Naive B cell (primary cell): ENCODE data around the gene CDCA4. TPM values are rescaled to one million over a fixed set of nuclear protein-coding genes. Genes with fewer than 3 reads are reported as not detected.

Source experiments
- ATAC-seq, 2 donors: fragments of 150-1000 bp; cut with Tn5 transposase; 2 replicates each; pipeline ENCODE4 v1.10.0; 2021; ENCODE audit warnings: low read depth in 2 of 2, mild to moderate bottlenecking in 2 of 2, moderate library complexity in 2 of 2
- DNase-seq: peaks from one replicate; pipeline ENCODE4 v3.0.0; 2022
- H3K27ac Mint-ChIP-seq, 6 donors: one replicate each; pipeline ENCODE4 v1.8.0; 2020 to 2022; ENCODE audit warnings: mild to moderate bottlenecking in 6 of 6, mixed read lengths in 6 of 6, moderate library complexity in 5 of 6, inconsistent platforms in 2 of 6
- H3K27me3 Mint-ChIP-seq, 3 donors: one replicate each; pipeline ENCODE4 v1.8.0; 2021 to 2022; ENCODE audit warnings: mixed read lengths in 3 of 3, mild to moderate bottlenecking in 1 of 3
- H3K36me3 Mint-ChIP-seq, 2 donors: one replicate each; pipeline ENCODE4 v1.8.0; 2020 to 2022; ENCODE audit warnings: mixed read lengths in 2 of 2, inconsistent platforms in 1 of 2, mild to moderate bottlenecking in 1 of 2
- H3K4me1 Mint-ChIP-seq, 3 donors: one replicate each; pipeline ENCODE4 v1.8.0; 2020 to 2022; ENCODE audit warnings: mixed read lengths in 3 of 3, inconsistent platforms in 1 of 3, mild to moderate bottlenecking in 1 of 3, moderate library complexity in 1 of 3
- H3K4me3 Mint-ChIP-seq, 8 donors: one replicate each; pipeline ENCODE4 v1.8.0; 2020 to 2022; ENCODE audit warnings: mild to moderate bottlenecking in 8 of 8, mixed read lengths in 8 of 8, moderate library complexity in 8 of 8, inconsistent platforms in 2 of 8
- H3K9me3 Mint-ChIP-seq, 7 donors: one replicate each; pipeline ENCODE4 v1.8.0; 2020 to 2022; ENCODE audit warnings: mixed read lengths in 7 of 7, mild to moderate bottlenecking in 5 of 7, inconsistent platforms in 2 of 7, moderate library complexity in 1 of 7
- polyA plus RNA-seq, 6 donors: library from polyadenylated mRNA; unstranded; fragments of 300-500 nt; fragmentation: Illumina TruSeq; gene quantifications; one replicate each; pipeline ENCODE4 v1.2.3, GENCODE V29; 2021; ENCODE audit warnings: low read depth in 6 of 6

CDCA4 gene
- polyA plus RNA-seq, 6 donors from 2014 or later, result 4.6 to 11.9 (median 6.7) TPM

- Mint-ChIP-seq H3K27ac (peak overlapping the region; percentile 98 to 99 (median 99)), H3K4me1 (peaks cover 68 to 94% (median 77%) of the 10 kb centered on the region in 3 donors), H3K4me3 (peak overlapping the region; percentile 83 to 99 (median 95)), H3K36me3 (no peaks in the 10 kb centered on the region), H3K9me3 (no peaks in the 10 kb centered on the region), H3K27me3 (no peaks in the 10 kb centered on the region)
- ATAC-seq, result no peak
- no peak for DNase-seq
These were observed 42.2 kb upstream of the CDCA4 start for GRCh38 chr14:105063056-105063455.

DNA sequence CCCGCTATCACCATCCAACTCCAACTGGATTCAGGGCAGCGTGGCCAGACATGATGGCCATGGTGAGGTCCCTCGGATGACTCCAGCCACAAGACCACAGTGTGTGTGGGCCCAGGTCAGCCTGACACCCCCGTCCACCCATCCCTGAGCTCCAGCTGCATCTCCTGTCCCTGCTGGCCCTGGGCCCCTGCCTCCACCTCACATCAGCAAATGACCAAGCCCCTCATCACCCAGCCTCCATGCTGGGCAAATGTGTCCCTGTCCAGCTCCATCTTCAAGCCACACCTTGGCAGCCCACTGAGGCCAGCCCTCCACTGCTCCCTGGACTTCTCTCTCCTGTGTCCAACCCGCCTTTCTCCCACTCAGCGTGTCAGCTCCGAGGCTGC, 41.2 kb upstream of the CDCA4 start:
- Mint-ChIP-seq H3K36me3 (peaks cover under 1 to 2% of the 10 kb centered on the region in 2 donors), H3K9me3 (no peaks in the 10 kb centered on the region), H3K27ac (peak overlapping the region; percentile 74 to 99 (median 98)), H3K27me3 (no peaks in the 10 kb centered on the region), H3K4me3 (peak overlapping the region; percentile 83 to 99 (median 94)), H3K4me1 (peaks cover 61 to 88% (median 69%) of the 10 kb centered on the region in 3 donors)
- DNase-seq (no peak), ATAC-seq (no peak)

DNA sequence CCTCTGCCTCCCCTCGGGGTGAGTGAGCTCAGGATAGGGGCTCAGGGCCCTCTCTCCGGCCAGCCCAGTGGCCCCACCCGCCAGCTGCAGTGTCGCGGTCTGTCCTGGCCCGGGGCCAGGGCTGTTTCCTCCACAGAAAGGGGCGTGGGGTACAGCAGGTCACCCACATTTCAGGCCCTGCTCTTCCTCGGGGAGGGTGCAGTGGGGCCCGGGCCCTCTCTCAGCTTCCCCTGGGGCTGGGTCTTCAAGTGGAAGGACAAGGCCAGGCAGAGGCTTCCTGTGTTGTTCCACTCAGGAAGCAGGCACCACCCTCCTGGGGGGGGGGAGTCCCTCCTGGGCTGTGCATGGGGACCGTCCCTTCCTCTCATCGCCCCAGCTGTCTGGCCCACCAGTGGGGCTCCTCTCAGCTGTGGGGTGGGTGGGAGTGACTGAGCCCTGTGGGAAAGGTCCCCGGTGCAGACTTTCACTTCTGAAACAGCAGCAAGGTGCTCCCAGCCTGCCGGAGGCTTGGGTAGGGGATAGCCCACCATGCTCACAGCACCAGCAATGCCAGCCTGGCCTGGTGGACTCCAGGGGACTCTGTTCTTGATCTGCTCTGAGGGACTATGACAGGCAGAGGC, 40.7 kb upstream of the CDCA4 start:
- H3K9me3 Mint-ChIP-seq, result no peaks in the 10 kb centered on the region
- no peaks in the 10 kb centered on the region for H3K27me3 Mint-ChIP-seq
- H3K36me3 Mint-ChIP-seq, result peaks cover 5 to 6% of the 10 kb centered on the region in 2 donors
- ATAC-seq, result peak; percentile 11 to 20
- DNase-seq, result peak; percentile 81
- H3K4me3 Mint-ChIP-seq, result peak overlapping the region; percentile 83 to 99 (median 94)
- H3K4me1 Mint-ChIP-seq, result peaks cover 64 to 87% (median 68%) of the 10 kb centered on the region in 3 donors
- H3K27ac Mint-ChIP-seq, result peak overlapping the region; percentile 74 to 99 (median 98)

- Mint-ChIP-seq H3K4me1 (peaks cover 58 to 85% (median 67%) of the 10 kb centered on the region in 3 donors), H3K36me3 (peaks cover 5 to 7% of the 10 kb centered on the region in 2 donors), H3K9me3 (no peaks in the 10 kb centered on the region), H3K4me3 (peak overlapping the region; percentile 83 to 99 (median 94)), H3K27ac (peak overlapping the region; percentile 92 to 99 (median 98)), H3K27me3 (no peaks in the 10 kb centered on the region)
- ATAC-seq (peak; percentile 5), DNase-seq (peak; percentile 58)
These were observed 40.0 kb upstream of the CDCA4 start for GRCh38 chr14:105060751-105061427.

- no peak for ATAC-seq
- Mint-ChIP-seq H3K4me1 (peaks cover 56 to 78% (median 61%) of the 10 kb centered on the region in 3 donors), H3K27ac (peak overlapping the region; percentile 88 to 99 (median 98)), H3K27me3 (no peaks in the 10 kb centered on the region), H3K36me3 (peaks cover 7 to 10% of the 10 kb centered on the region in 2 donors), H3K4me3 (peak overlapping the region; percentile 83 to 99 (median 89)), H3K9me3 (no peaks in the 10 kb centered on the region)
- DNase-seq, result no peak
These were observed 39.2 kb upstream of the CDCA4 start for GRCh38 chr14:105059925-105060565.

- peak overlapping the region; percentile 88 to 99 (median 98) for H3K27ac Mint-ChIP-seq
- H3K27me3 Mint-ChIP-seq, result no peaks in the 10 kb centered on the region
- peak; percentile 75 for DNase-seq
- peaks cover 7 to 11% of the 10 kb centered on the region in 2 donors for H3K36me3 Mint-ChIP-seq
- H3K9me3 Mint-ChIP-seq, result no peaks in the 10 kb centered on the region
- peak overlapping the region; percentile 82 to 99 (median 89) for H3K4me3 Mint-ChIP-seq
- peak; percentile 45 to 49 for ATAC-seq
- H3K4me1 Mint-ChIP-seq, result peaks cover 52 to 70% (median 55%) of the 10 kb centered on the region in 3 donors
These were observed 38.4 kb upstream of the CDCA4 start for GRCh38 chr14:105059035-105059924.

DNA sequence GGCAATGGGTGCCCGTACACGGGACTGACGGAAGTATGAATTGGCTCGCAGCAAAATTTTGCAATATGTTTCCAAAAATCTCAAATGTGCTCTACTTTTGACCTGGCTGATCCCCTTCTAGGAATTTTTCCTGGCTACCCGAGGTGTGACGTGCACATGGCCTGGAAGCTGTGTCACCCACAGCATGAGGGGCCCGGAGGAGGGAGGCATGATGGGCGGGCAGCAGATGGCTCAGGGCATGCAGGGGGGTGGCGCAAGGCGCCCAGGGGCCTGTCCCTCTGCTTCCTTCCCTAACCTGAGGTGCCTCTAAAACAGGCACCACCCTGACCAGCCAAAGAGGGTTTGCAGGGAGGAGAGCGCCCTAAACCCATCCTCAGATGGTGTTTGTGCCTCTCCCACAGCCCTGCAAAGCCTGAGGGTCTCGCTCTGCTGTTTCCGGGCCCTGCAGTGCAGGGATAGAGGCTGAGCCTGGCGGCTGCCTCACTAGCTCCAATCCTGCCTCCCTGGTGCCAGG, 37.7 kb upstream of the CDCA4 start:
- peak overlapping the region; percentile 81 to 99 (median 98) for H3K27ac Mint-ChIP-seq
- ATAC-seq, result no peak
- no peak for DNase-seq
- peak overlapping the region in 6 of 8 donors; percentile 12 to 96 (median 68) for H3K4me3 Mint-ChIP-seq
- no peaks in the 10 kb centered on the region for H3K27me3 Mint-ChIP-seq
- H3K4me1 Mint-ChIP-seq, result peaks cover 47 to 63% (median 50%) of the 10 kb centered on the region in 3 donors
- H3K9me3 Mint-ChIP-seq, result no peaks in the 10 kb centered on the region
- peaks cover 7 to 11% of the 10 kb centered on the region in 2 donors for H3K36me3 Mint-ChIP-seq

DNA sequence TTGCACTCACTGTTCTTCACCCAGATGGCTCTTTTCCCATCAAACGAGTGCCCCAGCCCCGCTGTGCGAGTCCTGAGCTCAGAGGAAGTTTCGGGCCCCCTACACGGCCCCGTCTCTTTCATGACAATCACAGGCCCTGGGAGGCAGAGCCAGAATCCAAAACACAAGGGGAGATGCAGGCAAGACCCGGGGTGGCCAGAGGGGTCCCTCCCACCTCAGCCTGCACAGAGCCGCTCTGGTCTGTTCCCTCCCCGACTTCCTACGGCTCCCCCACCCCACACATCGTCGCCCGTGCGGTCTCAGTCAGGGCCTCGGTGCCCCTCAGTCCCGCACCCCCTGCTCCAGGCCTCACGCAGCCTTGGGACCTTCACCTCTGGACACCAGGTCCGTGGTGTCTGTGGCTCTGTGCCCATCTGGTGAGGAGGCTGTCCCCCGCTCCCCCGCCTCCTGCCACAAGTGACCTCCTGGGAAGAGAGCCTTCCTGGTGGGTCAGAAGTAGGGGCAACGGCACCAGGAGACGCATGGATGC, 35.5 kb upstream of the CDCA4 start:
- no peak for ATAC-seq
- Mint-ChIP-seq H3K9me3 (no peaks in the 10 kb centered on the region), H3K27me3 (no peaks in the 10 kb centered on the region), H3K4me3 (no peak overlapping the region), H3K36me3 (peaks cover 14 to 17% of the 10 kb centered on the region in 2 donors), H3K27ac (peak overlapping the region in 2 of 6 donors; percentile 31 to 65), H3K4me1 (peaks cover 28 to 41% (median 33%) of the 10 kb centered on the region in 3 donors)
- no peak for DNase-seq

GRCh38 chr14:105055736-105056302, 34.9 kb upstream of the CDCA4 start:
- H3K27ac Mint-ChIP-seq, result peak overlapping the region in 1 of 6 donors; percentile 86
- peaks cover 27 to 36% (median 32%) of the 10 kb centered on the region in 3 donors for H3K4me1 Mint-ChIP-seq
- ATAC-seq, result no peak
- no peak for DNase-seq
- H3K27me3 Mint-ChIP-seq, result no peaks in the 10 kb centered on the region
- H3K9me3 Mint-ChIP-seq, result no peaks in the 10 kb centered on the region
- no peak overlapping the region for H3K4me3 Mint-ChIP-seq
- peaks cover 20 to 21% of the 10 kb centered on the region in 2 donors for H3K36me3 Mint-ChIP-seq

- H3K4me1 Mint-ChIP-seq, result peaks cover 22 to 31% (median 27%) of the 10 kb centered on the region in 3 donors
- no peaks in the 10 kb centered on the region for H3K27me3 Mint-ChIP-seq
- peak overlapping the region in 3 of 6 donors; percentile 8 to 69 (median 55) for H3K27ac Mint-ChIP-seq
- DNase-seq (no peak), ATAC-seq (no peak)
- peaks cover 20 to 21% of the 10 kb centered on the region in 2 donors for H3K36me3 Mint-ChIP-seq
- no peaks in the 10 kb centered on the region for H3K9me3 Mint-ChIP-seq
- H3K4me3 Mint-ChIP-seq, result no peak overlapping the region
These were observed 34.5 kb upstream of the CDCA4 start for GRCh38 chr14:105055334-105055733.

DNA sequence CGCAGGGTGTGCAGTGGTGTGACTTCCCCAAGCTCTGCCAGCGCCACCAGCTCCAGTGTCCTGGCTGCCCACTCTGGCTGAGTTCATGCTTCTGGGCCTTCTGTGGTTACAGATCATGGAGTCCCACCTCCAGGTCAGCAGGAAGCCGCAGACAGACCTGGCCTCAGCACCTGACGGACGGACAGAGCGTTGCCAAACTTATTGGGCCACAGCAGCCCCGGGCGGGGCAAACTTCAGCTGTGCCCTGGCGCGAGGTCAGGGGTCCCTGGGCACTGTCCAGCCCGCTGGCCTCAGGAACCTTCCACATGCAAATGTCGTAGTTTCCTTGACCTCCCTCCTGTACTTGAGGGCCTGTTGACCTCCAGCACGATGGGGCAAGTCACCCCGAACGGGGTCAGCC, 33.1 kb upstream of the CDCA4 start:
- H3K9me3 Mint-ChIP-seq, result no peaks in the 10 kb centered on the region
- H3K4me3 Mint-ChIP-seq, result no peak overlapping the region
- no peaks in the 10 kb centered on the region for H3K27me3 Mint-ChIP-seq
- H3K27ac Mint-ChIP-seq, result peak overlapping the region in 3 of 6 donors; percentile 34 to 64 (median 38)
- ATAC-seq, result no peak
- H3K36me3 Mint-ChIP-seq, result peaks cover 20 to 21% of the 10 kb centered on the region in 2 donors
- DNase-seq, result no peak
- peaks cover 11 to 18% (median 15%) of the 10 kb centered on the region in 3 donors for H3K4me1 Mint-ChIP-seq

DNA sequence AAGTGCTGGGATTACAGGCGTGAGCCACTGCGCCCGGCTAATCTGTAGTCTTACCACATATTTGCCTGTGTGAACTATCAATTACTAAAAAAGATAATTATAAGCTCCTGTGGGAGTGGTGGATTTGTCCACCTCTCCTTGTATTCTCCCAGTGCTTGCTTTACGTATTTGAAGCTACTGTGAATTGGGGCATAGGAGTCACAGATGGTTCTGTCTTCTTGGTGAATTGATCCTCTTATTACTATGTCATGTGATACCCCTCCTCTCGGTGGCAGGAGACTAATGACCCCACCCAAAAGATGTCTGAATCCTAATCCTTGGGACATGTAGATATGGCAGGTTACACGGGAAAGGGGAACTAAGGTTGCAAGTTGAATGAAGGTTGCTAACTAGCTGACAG, 32.5 kb upstream of the CDCA4 start:
- H3K27ac Mint-ChIP-seq, result peak overlapping the region in 4 of 6 donors; percentile 9 to 76 (median 46)
- no peak for DNase-seq
- ATAC-seq, result no peak
- no peaks in the 10 kb centered on the region for H3K9me3 Mint-ChIP-seq
- peaks cover 8 to 15% (median 12%) of the 10 kb centered on the region in 3 donors for H3K4me1 Mint-ChIP-seq
- H3K27me3 Mint-ChIP-seq, result no peaks in the 10 kb centered on the region
- H3K4me3 Mint-ChIP-seq, result no peak overlapping the region
- H3K36me3 Mint-ChIP-seq, result peaks cover 20 to 21% of the 10 kb centered on the region in 2 donors
